Heart left ventricle (tissue), 16 donors: ENCODE data around the gene LYST. TPM values are rescaled to one million over a fixed set of nuclear protein-coding genes. Genes with fewer than 3 reads are reported as not detected.

Experiments used
- ATAC-seq, 4 donors: fragments of 200-7000 bp; cut with Tn5 transposase; one replicate each; pipeline ENCODE4 v1.9.1; 2020 to 2022; ENCODE audit warnings: moderate library complexity in 4 of 4, mild to moderate bottlenecking in 3 of 4, moderate number of reproducible peaks in 1 of 4
- DNase-seq, 5 donors: peaks; one replicate each; pipeline ENCODE4 v3.0.0-alpha.2; 2020
- H3K27ac ChIP-seq, 12 donors: fragments of 200-600 bp; sonication (generic) in 4 of 12; one replicate each; pipeline versions ENCODE4 v1.5.0 to v1.8.0; 2016 to 2022; ENCODE audit warnings: mild to moderate bottlenecking in 2 of 12
- H3K27me3 ChIP-seq, 9 donors: fragments of 200-600 bp; sonication (generic) in 2 of 9; one replicate each; pipeline versions ENCODE4 v1.5.1 to v1.8.0; 2016 to 2022; ENCODE audit warnings: mild to moderate bottlenecking in 3 of 9
- H3K36me3 ChIP-seq, 9 donors: fragments of 200-600 bp; sonication (generic) in 2 of 9; one replicate each; pipeline versions ENCODE4 v1.5.0 to v1.8.0; 2018 to 2022; ENCODE audit warnings: mild to moderate bottlenecking in 2 of 9
- H3K4me1 ChIP-seq, 12 donors: fragments of 200-600 bp; sonication (generic) in 4 of 12; one replicate each; pipeline versions ENCODE4 v1.5.0 to v1.8.0; 2016 to 2022; ENCODE audit warnings: mild to moderate bottlenecking in 3 of 12
- H3K4me3 ChIP-seq, 12 donors: fragments of 200-600 bp; sonication (generic) in 4 of 12; one replicate each; pipeline versions ENCODE4 v1.5.0 to v1.8.0; 2017 to 2022; ENCODE audit warnings: mild to moderate bottlenecking in 9 of 12, moderate library complexity in 4 of 12
- H3K9me3 ChIP-seq, 12 donors: fragments of 200-600 bp; sonication (generic) in 4 of 12; one replicate each; pipeline versions ENCODE4 v1.5.0 to v1.8.0; 2016 to 2022; ENCODE audit warnings: mild to moderate bottlenecking in 1 of 12
- CTCF ChIP-seq, 12 donors: fragments of 200-600 bp; sonication (generic) in 4 of 12; IDR thresholded peaks; one replicate each; pipeline versions ENCODE4 v1.5.0 to v1.8.0; 2018 to 2022; ENCODE audit warnings: antibody characterized with exemption in 12 of 12, mild to moderate bottlenecking in 5 of 12
- POLR2A ChIP-seq, 2 donors: fragments of 450-650 bp; IDR thresholded peaks; one replicate each; pipeline ENCODE4 v1.6.1; 2017; ENCODE audit warnings: antibody characterized with exemption in 2 of 2, mild to moderate bottlenecking in 2 of 2, moderate library complexity in 2 of 2
- WGBS, 4 donors: extraction: QIAGEN DNeasy Blood & Tissue Kit in 2 of 4; methylation state at CpG; one replicate each; pipeline versions ENCODE4 v1.1.5 to v1.1.7; 2013 to 2018; 5-methylcytosine and 5-hydroxymethylcytosine counted together
- intact Hi-C, 10 donors: fragments of 100-400 bp; cut with DNase I; formaldehyde crosslinking; loops; one replicate each; pipeline versions ENCODE4 v1.11.1 to v1.14.2; 2022
- polyA plus RNA-seq, 2 donors: library from polyadenylated mRNA; stranded (reverse); fragments of 200-250 nt; gene quantifications; one replicate each; pipeline ENCODE4 v1.2.3, GENCODE V29; 2013
- total RNA-seq, 9 donors: library from RNA; depleted of rRNA in 2 of 9; stranded (reverse); fragments of >200 nt in 2 of 9; fragmentation: NEBNext Ultra II Directional in 3 of 9; extraction: Animal tissue kit (Norgen Biotek cat#: 25700) in 3 of 9; gene quantifications; one replicate each; pipeline versions ENCODE4 v1.1.0 to v1.2.4, GENCODE V29; 2016 to 2023
- donor health status: ischemic (EF 13 %, LVEDD 7.1; RV severe dilation, severe dysfunction).
- donor health status: healthy with polysubstance abuse.
- donor health status: DM: no; HTN: yes; CAD: no.
- donor health status: DM: no; HTN: no; CAD: no.
- donor health status: ischemic (EF 25% LVEDD 6.9; RV normal size, moderate dysfunction).
- donor health status: ischemic (EF 25% LVEDD 5.7; RV mildly dilated, moderate dysfunction).
- donor health status: healthy.
- donor health status: DM: yes; HTN: yes; CAD: no.
- donor health status: ischemic (EF 35%, LVEDD 5.7; RV mildly dilated, moderate dysfunction).
- donor health status: nonischemic (EF 11% LVEDD 7.7; RV severe dilation, severe dysfunction).
- donor health status: DM: yes; HTN: yes; CAD: no.
- donor health status: PGD.
- donor health status: ischemic (EF 29% LVEDD 5.4; RV normal size, mild dysfunction).
- donor health status: nonischemic (EF 23%, LVEDD 6.1; RV moderate dilation, normal function).

Gene LYST
- total and polyA plus RNA-seq, 11 donors = 3.4 to 22.5 (median 11.2) TPM

DNA sequence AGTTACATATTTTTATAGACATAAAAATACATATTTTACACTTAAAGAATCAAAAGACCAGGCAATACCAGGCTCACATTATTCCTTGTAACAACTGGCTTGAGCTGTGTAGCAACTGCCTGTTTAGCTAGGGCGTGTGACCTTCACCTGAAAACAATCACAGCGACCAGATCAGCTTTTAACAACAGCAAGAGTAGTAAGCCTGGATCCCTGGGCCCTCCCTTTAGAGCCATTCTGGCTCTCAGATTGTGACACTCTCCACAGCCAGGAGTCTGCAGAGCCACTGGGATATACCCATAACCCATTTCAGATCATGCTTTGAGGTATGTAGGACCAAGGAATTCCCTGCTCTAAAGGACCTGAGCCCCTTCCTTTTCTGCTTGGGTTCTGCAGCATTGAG, 187.7 kb downstream of the LYST start:
- Histone ChIP-seq H3K27me3 (no peaks in the 10 kb centered on the region), H3K4me3 (no peak overlapping the region), H3K4me1 (no peaks in the 10 kb centered on the region), H3K9me3 (peaks cover 0 to 15% (median 0%) of the 10 kb centered on the region in 12 donors), H3K27ac (no peak overlapping the region), H3K36me3 (peaks cover 0 to 73% (median 52%) of the 10 kb centered on the region in 9 donors)
- ATAC-seq (no peak), DNase-seq (no peak)
- no peak for TF ChIP-seq CTCF (IDR thresholded peaks at IDR 0.05)
- TF ChIP-seq POLR2A (IDR thresholded peaks at IDR 0.05) = no peak
- 85 to 97% (median 87%) methylated on average over 2 of the region's 2 CpGs for WGBS, 4 donors
- intact Hi-C loops = no loop called here

DNA sequence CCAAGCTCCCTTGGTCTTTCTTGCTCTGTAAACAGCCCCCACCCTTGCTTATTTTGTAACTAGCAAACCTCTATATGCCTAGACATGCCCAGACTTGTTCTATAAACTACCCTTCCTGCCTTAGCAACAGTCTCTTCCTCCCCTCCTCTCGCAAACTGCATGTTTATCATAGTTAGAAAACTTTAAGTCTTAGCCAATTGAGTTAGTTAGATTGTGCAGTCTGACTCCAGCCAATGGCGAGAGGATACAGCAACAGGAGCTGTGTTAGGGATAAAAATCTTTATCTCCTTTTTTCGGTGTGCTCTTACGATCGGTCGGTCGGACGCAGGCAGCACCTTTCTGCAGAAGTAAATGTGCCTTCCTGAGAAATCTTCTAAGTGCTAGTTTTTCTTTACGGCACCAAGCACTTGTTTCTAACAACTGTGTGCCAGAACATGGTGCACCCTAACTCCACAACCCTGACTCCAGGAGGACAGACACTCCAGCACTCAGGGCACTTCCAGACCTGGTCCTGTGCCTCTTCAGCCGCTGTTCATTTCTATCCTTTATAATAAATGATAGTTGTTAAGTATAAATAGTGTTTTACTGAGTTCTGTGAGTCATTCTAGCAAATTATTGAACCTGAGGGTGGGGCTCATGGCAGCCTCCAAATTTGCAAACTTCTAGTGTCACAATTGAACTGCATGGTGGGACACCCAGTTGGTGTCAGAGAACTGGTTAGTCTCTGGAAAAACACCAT, 191.4 kb downstream of the LYST start:
- peaks cover 0 to 87% (median 57%) of the 10 kb centered on the region in 9 donors for H3K36me3 ChIP-seq
- DNase-seq = no peak
- no peak overlapping the region for H3K27ac ChIP-seq
- no peak for ATAC-seq
- peaks cover 0 to 45% (median 16%) of the 10 kb centered on the region in 12 donors for H3K9me3 ChIP-seq
- no peaks in the 10 kb centered on the region for H3K27me3 ChIP-seq
- 92 to 97% (median 95%) methylated on average over 10 of the region's 10 CpGs for WGBS, 4 donors
- intact Hi-C loops = no loop called here
- H3K4me1 ChIP-seq = no peaks in the 10 kb centered on the region
- H3K4me3 ChIP-seq = no peak overlapping the region
- no peak for TF ChIP-seq POLR2A (IDR thresholded peaks at IDR 0.05)
- TF ChIP-seq CTCF (IDR thresholded peaks at IDR 0.05) = no peak

- no peak for TF ChIP-seq POLR2A (IDR thresholded peaks at IDR 0.05)
- TF ChIP-seq CTCF (IDR thresholded peaks at IDR 0.05) = no peak
- Histone ChIP-seq H3K4me1 (no peaks in the 10 kb centered on the region), H3K9me3 (peaks cover 2 to 57% (median 23%) of the 10 kb centered on the region in 12 donors), H3K27ac (no peak overlapping the region), H3K36me3 (peaks cover 0 to 91% (median 55%) of the 10 kb centered on the region in 9 donors), H3K4me3 (no peak overlapping the region), H3K27me3 (no peaks in the 10 kb centered on the region)
- 69 to 78% (median 72%) methylated on average over 7 of the region's 7 CpGs for WGBS, 4 donors
- intact Hi-C loops = no loop called here
- ATAC-seq (no peak), DNase-seq (no peak)
Observed at GRCh38 chr1:235673981-235674380, 192.7 kb downstream of the LYST start.

- intact Hi-C loops = no loop called here
- WGBS, 4 donors = 92 to 98% (median 97%) methylated on average over 1 of the region's 1 CpG
- DNase-seq = no peak
- Histone ChIP-seq H3K4me3 (no peak overlapping the region), H3K4me1 (no peaks in the 10 kb centered on the region), H3K36me3 (peaks cover 0 to 94% (median 54%) of the 10 kb centered on the region in 9 donors), H3K9me3 (peaks cover 2 to 57% (median 23%) of the 10 kb centered on the region in 12 donors), H3K27ac (no peak overlapping the region), H3K27me3 (no peaks in the 10 kb centered on the region)
- no peak for ATAC-seq
- no peak for TF ChIP-seq POLR2A (IDR thresholded peaks at IDR 0.05)
- no peak for TF ChIP-seq CTCF (IDR thresholded peaks at IDR 0.05)
Observed at GRCh38 chr1:235671992-235672391, 194.7 kb downstream of the LYST start.
